Measurements from ENCODE around the gene RPL31. TPM values are rescaled to one million over a fixed set of nuclear protein-coding genes. Genes with fewer than 3 reads are reported as not detected.
A peak's percentile ranks its signal among the peaks of the same experiment; 100 is the strongest.

Gene RPL31
- total and polyA plus RNA-seq, 8 donors, result 272 to 7,137 (median 1,362) TPM

DNA sequence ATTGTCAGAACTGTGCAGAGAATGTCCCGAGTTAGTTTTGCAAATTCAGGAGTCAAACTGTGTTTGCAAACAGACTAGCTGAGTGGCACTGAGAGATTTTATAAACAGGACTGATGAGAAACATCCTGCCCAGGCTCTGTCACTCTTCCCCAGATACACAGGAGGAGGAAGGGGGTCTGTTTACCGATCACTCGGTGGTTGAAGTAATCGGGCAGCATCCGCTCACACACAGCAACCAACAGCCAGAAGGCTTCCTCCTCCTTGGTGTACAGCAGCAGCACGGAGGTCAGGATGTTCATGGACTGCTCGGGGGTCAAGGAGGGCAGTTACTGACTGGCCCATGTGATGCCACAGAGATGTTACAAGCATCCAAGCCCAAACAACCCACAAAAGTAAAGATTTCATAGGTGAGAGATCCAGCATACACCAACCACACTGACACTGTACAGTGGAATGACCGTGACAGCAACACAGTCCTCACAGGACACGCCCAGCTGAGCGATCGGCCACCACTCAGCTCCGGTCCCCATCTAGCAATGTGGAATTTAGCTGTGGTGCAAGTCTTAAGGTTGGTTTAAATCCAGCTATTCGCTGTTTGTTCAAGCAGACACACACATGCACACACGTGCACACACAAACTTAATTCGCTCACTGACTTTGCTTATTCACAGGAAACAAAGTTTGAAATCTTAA lies 30.1 kb downstream of the RPL31 start:
- intact Hi-C loops (cut with DNase I; ENCODE audit: low total_unique reads), result no loop called here
- Histone ChIP-seq H3K9me3 (no peaks in the 10 kb centered on the region), H3K36me3 (peaks cover 62 to 96% (median 93%) of the 10 kb centered on the region in 4 donors), H3K4me3 (no peak overlapping the region), H3K4me1 (peaks cover 0 to 5% (median 0%) of the 10 kb centered on the region in 4 donors), H3K27me3 (no peaks in the 10 kb centered on the region), H3K27ac (no peak overlapping the region)
- DNase-seq, result no peak
- no peak for TF ChIP-seq EP300 (IDR thresholded peaks at IDR 0.05)
- TF ChIP-seq POLR2AphosphoS5 (IDR thresholded peaks at IDR 0.05), result no peak
- TF ChIP-seq POLR2A (IDR thresholded peaks at IDR 0.05), result no peak
- TF ChIP-seq, protein P1, sequence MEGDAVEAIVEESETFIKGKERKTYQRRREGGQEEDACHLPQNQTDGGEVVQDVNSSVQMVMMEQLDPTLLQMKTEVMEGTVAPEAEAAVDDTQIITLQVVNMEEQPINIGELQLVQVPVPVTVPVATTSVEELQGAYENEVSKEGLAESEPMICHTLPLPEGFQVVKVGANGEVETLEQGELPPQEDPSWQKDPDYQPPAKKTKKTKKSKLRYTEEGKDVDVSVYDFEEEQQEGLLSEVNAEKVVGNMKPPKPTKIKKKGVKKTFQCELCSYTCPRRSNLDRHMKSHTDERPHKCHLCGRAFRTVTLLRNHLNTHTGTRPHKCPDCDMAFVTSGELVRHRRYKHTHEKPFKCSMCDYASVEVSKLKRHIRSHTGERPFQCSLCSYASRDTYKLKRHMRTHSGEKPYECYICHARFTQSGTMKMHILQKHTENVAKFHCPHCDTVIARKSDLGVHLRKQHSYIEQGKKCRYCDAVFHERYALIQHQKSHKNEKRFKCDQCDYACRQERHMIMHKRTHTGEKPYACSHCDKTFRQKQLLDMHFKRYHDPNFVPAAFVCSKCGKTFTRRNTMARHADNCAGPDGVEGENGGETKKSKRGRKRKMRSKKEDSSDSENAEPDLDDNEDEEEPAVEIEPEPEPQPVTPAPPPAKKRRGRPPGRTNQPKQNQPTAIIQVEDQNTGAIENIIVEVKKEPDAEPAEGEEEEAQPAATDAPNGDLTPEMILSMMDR (IDR thresholded peaks at IDR 0.05), result no peak
- WGBS, 5 donors, result 80 to 87% (median 83%) methylated on average over 13 to 15 of the region's 15 CpGs

DNA sequence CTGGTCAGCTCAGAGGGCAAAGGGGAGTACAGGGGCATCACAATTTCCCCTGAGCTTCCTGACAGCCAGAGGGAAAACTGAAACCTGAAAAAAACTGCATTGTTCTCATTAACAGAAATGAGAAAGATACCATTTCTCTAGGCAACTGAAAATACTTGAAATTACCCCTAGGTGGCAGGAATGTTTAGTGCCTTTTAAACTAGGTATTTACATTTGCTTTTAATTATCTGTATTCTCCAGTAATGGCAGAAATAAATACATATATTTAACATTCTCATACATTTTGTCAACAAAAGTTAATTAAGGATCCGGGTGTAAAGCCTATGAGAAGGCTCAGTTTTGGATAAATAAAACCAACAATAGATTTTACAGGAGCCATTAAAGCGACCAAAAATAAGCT lies 34.5 kb downstream of the RPL31 start:
- WGBS, 5 donors, result 38 to 70% (median 41%) methylated on average over 2 of the region's 2 CpGs
- Histone ChIP-seq H3K36me3 (peaks cover 73 to 89% (median 87%) of the 10 kb centered on the region in 4 donors), H3K27me3 (no peaks in the 10 kb centered on the region), H3K4me1 (peaks cover 0 to 4% (median 0%) of the 10 kb centered on the region in 4 donors), H3K9me3 (no peaks in the 10 kb centered on the region), H3K4me3 (no peak overlapping the region), H3K27ac (no peak overlapping the region)
- DNase-seq, result peak in 1 of 2 donors; percentile 57
- intact Hi-C loops (cut with DNase I; ENCODE audit: low total_unique reads), result loop anchor here (5.0 kb wide), 1 partner anchor 116 kb away; the partner anchor contains the start of gene TBC1D8
- TF ChIP-seq, protein P1 (IDR thresholded peaks at IDR 0.05), result peak in 5 of 7 experiments; percentile 22 to 50 (median 46)
- no peak for TF ChIP-seq EP300 (IDR thresholded peaks at IDR 0.05)

DNA sequence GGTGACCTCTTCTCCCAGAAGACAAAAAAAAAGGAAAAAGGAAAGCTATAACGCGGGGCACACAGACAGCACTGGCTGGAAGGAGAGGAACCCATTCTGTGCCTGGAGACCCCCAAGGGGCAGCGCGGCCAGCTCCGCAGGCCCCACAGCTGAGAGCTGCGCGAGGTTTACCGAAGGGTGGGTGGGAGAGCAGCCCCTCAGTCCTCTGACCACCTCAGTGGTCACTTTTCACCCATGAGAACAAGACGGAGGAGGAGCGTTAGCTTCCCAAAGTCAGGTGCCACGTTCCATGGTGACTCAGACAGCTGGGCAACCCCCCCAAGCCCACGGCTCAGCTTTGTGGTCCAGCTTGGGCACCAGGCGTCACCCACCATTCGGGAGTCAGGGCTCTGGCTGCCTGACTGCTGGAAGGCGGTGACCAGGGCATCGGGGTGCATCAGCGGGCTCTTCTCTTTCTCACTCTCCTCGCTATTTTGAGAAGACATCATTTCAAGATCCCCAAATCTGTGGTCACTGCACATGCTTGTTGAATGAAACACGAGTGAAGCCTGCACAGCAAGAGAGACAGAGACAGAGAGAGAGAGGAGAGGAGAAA lies 35.2 kb downstream of the RPL31 start:
- H3K27me3 ChIP-seq, result no peaks in the 10 kb centered on the region
- DNase-seq, result no peak
- H3K9me3 ChIP-seq, result no peaks in the 10 kb centered on the region
- H3K27ac ChIP-seq, result no peak overlapping the region
- H3K4me1 ChIP-seq, result peaks cover 0 to 11% (median 0%) of the 10 kb centered on the region in 4 donors
- H3K36me3 ChIP-seq, result peaks cover 71 to 82% (median 81%) of the 10 kb centered on the region in 4 donors
- no peak overlapping the region for H3K4me3 ChIP-seq
- TF ChIP-seq POLR2AphosphoS5 (IDR thresholded peaks at IDR 0.05) (no peak), EP300 (IDR thresholded peaks at IDR 0.05) (no peak), POLR2A (IDR thresholded peaks at IDR 0.05) (no peak)
- TF ChIP-seq, protein P1 (IDR thresholded peaks at IDR 0.05), result no peak
- 89 to 92% (median 89%) methylated on average over 18 to 19 of the region's 19 CpGs for WGBS, 5 donors
- intact Hi-C loops (cut with DNase I; ENCODE audit: low total_unique reads), result loop anchor here (5.0 kb wide), 1 partner anchor 115 kb away; the partner anchor contains the start of gene TBC1D8

DNA sequence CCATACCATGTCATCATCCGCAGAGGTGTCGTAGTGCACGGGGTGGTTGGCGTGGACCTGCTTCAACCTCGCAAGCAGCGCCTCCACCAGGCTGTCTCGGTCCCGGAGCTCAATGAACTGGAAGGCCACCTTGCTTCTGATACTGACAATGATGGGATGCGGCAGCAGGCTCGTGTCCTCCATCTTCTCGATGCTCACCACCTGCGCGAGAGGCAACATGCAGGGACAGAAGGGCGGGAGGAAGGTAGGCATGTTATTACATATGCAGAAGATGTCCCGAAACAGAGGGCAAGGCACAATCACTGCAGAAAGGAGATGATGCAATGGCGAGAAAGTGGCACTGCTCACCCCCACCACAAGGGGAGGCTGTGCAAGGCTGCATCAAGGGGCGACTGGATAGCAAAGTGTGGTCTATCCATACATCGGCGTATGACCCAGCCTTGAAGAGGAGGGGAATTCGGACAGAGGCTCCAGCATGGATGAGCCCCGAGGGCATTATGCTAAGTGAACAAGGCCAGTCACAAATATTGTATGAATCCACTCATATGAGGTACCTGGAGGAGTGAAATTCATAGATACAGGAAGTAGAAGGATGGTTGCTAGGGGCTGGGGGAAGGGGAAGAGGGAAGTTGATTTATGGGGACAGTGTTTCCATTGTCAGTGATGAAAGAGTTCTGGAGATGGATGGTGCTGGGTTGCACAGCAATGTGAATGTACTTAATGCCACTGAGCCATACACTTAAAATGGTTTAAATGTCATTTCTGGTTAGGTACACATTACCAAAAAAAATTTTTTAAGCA lies 36.6 kb downstream of the RPL31 start:
- Histone ChIP-seq H3K9me3 (no peaks in the 10 kb centered on the region), H3K36me3 (peaks cover 58 to 68% (median 67%) of the 10 kb centered on the region in 4 donors), H3K27ac (no peak overlapping the region), H3K4me3 (no peak overlapping the region), H3K27me3 (no peaks in the 10 kb centered on the region), H3K4me1 (peaks cover 0 to 25% (median 2%) of the 10 kb centered on the region in 4 donors)
- TF ChIP-seq EP300 (IDR thresholded peaks at IDR 0.05), result no peak
- peak in 1 of 3 donors; percentile 21 for TF ChIP-seq POLR2AphosphoS5 (IDR thresholded peaks at IDR 0.05)
- TF ChIP-seq, protein P1 (IDR thresholded peaks at IDR 0.05), result peak in 5 of 7 experiments; percentile 37 to 57 (median 45)
- intact Hi-C loops (cut with DNase I; ENCODE audit: low total_unique reads), result loop anchor here (5.0 kb wide), 1 partner anchor 114 kb away; the partner anchor contains the start of gene TBC1D8
- DNase-seq, result peak in 1 of 2 donors; percentile 28
- WGBS, 5 donors, result 84 to 88% (median 87%) methylated on average over 21 of the region's 21 CpGs

Measured in stomach (tissue), 9 donors.